Heart left ventricle (tissue), 13 donors: ENCODE data around the gene RASEF.

Experiments
- CTCF ChIP-seq, 12 donors: fragments of 200-600 bp; sonication (generic) in 4 of 12; IDR thresholded peaks; one replicate each; pipeline versions ENCODE4 v1.5.0 to v1.8.0; 2018 to 2022; ENCODE audit warnings: antibody characterized with exemption in 12 of 12, mild to moderate bottlenecking in 5 of 12
- POLR2A ChIP-seq, 2 donors: fragments of 450-650 bp; IDR thresholded peaks; one replicate each; pipeline ENCODE4 v1.6.1; 2017; ENCODE audit warnings: antibody characterized with exemption in 2 of 2, mild to moderate bottlenecking in 2 of 2, moderate library complexity in 2 of 2
- donor health status: ischemic (EF 13 %, LVEDD 7.1; RV severe dilation, severe dysfunction).
- donor health status: DM: no; HTN: yes; CAD: no.
- donor health status: DM: no; HTN: no; CAD: no.
- donor health status: ischemic (EF 25% LVEDD 6.9; RV normal size, moderate dysfunction).
- donor health status: ischemic (EF 25% LVEDD 5.7; RV mildly dilated, moderate dysfunction).
- donor health status: ischemic (EF 35%, LVEDD 5.7; RV mildly dilated, moderate dysfunction).
- donor health status: nonischemic (EF 11% LVEDD 7.7; RV severe dilation, severe dysfunction).
- donor health status: DM: yes; HTN: yes; CAD: no.
- donor health status: PGD.
- donor health status: ischemic (EF 29% LVEDD 5.4; RV normal size, mild dysfunction).
- donor health status: nonischemic (EF 23%, LVEDD 6.1; RV moderate dilation, normal function).

GRCh38 chr9:83019246-83019645 lies 43.7 kb downstream of the RASEF start:
- no peak for TF ChIP-seq CTCF (IDR thresholded peaks at IDR 0.05)
- no peak for TF ChIP-seq POLR2A (IDR thresholded peaks at IDR 0.05)
